ENCODE measurements around the gene RPSA.
"Not testable (repeated sequence)": the region's sequence is repeated elsewhere in the genome, so short reads cannot be mapped to it uniquely, and the experiment has no call there.

GRCh38 chr3:39416998-39417397 lies 10.5 kb downstream of the RPSA start:
- TF ChIP-seq CTCF (IDR thresholded peaks at IDR 0.05); ZFX (IDR thresholded peaks at IDR 0.05; ENCODE audit: borderline replicate concordance): not testable (repeated sequence)

Measured in 22Rv1 (cell line).